Testis (tissue), 3 donors: Measurements from ENCODE around the gene RNF167. TPM values are rescaled to one million over a fixed set of nuclear protein-coding genes. Genes with fewer than 3 reads are reported as not detected.

ENCODE experiments used
- DNase-seq: peaks from one replicate; pipeline ENCODE4 v3.0.0-alpha.2; 2019
- H3K27ac ChIP-seq, 2 donors: fragments of 200-600 bp; sonication (generic); one replicate each; pipeline ENCODE4 v1.5.1; 2019
- H3K27me3 ChIP-seq: fragments of 200-600 bp; sonication (generic); one replicate; pipeline ENCODE4 v1.5.1; 2019
- H3K36me3 ChIP-seq: fragments of 200-600 bp; sonication (generic); one replicate; pipeline ENCODE4 v1.5.1; 2017; ENCODE audit warnings: low read depth; ENCODE audit errors: missing control alignments
- H3K4me1 ChIP-seq: fragments of 200-600 bp; sonication (generic); one replicate; pipeline ENCODE4 v1.5.1; 2019
- H3K4me3 ChIP-seq, 2 donors: fragments of 200-600 bp; sonication (generic); one replicate each; pipeline ENCODE4 v1.5.1; 2017 to 2019
- H3K9me3 ChIP-seq: fragments of 200-600 bp; sonication (generic); one replicate; pipeline ENCODE4 v1.5.1; 2017
- CTCF ChIP-seq, 3 experiments: fragments of 450-650 bp in 2 of 3; fragments of 200-600 bp in 1 of 3; sonication (generic) in 1 of 3; IDR thresholded peaks; one replicate each; pipeline ENCODE4 v1.5.1; 2016 to 2019; ENCODE audit warnings: antibody characterized with exemption in 3 of 3, mild to moderate bottlenecking in 2 of 3, moderate library complexity in 1 of 3
- POLR2A ChIP-seq: fragments of 450-650 bp; IDR thresholded peaks from one replicate; pipeline ENCODE4 v1.6.1; 2017; ENCODE audit warnings: antibody characterized with exemption, mild to moderate bottlenecking, moderate library complexity
- WGBS, 2 donors: methylation state at CpG; one replicate each; pipeline ENCODE4 v1.1.5; 2018; 5-methylcytosine and 5-hydroxymethylcytosine counted together
- intact Hi-C: fragments of 100-400 bp; cut with DNase I; formaldehyde crosslinking; loops from one replicate; pipeline ENCODE4 v1.15.1; 2023; ENCODE audit warnings: low total_unique reads
- polyA plus RNA-seq: library from polyadenylated mRNA; stranded (reverse); fragments of 350-450 nt; fragmentation: Illumina TruSeq; extraction: RNeasy Lipid Tissue Mini Kit (QIAGEN cat#74804); gene quantifications from one replicate; pipeline ENCODE4 v1.2.3, GENCODE V29; 2014; ENCODE audit warnings: low read depth, low replicate concordance; ENCODE audit not compliant: insufficient read depth
- total RNA-seq, 2 donors: library from RNA; depleted of rRNA; stranded (reverse); fragments of >200 nt; gene quantifications; one replicate each; pipeline ENCODE4 v1.2.3, GENCODE V29; 2016

Gene RNF167
- total and polyA plus RNA-seq, 3 donors from 2014 or later = 110 to 211 (median 111) TPM

GRCh38 chr17:4893721-4894560 lies 46.1 kb upstream of the RNF167 start:
- Histone ChIP-seq H3K27ac (no peak overlapping the region), H3K36me3 (no peaks in the 10 kb centered on the region), H3K4me3 (no peak overlapping the region), H3K27me3 (no peaks in the 10 kb centered on the region), H3K9me3 (no peaks in the 10 kb centered on the region), H3K4me1 (peaks cover 3% of the 10 kb centered on the region)
- 86 to 92% methylated on average over 24 to 31 of the region's 31 CpGs for WGBS, 2 donors
- DNase-seq = no peak
- intact Hi-C loops = loop anchor here (10.0 kb wide), 1 partner anchor 189 kb away; the partner anchor contains the start of gene PELP1
- TF ChIP-seq POLR2A (no peak), CTCF (IDR thresholded peaks at IDR 0.05) (no peak)

- 95% methylated on average over 13 of the region's 13 CpGs for WGBS, 2 donors
- DNase-seq = no peak
- H3K9me3 ChIP-seq = no peaks in the 10 kb centered on the region
- TF ChIP-seq CTCF (IDR thresholded peaks at IDR 0.05) (no peak), POLR2A (no peak)
- no peak overlapping the region for H3K27ac ChIP-seq
- peaks cover 3% of the 10 kb centered on the region for H3K4me1 ChIP-seq
- no peaks in the 10 kb centered on the region for H3K27me3 ChIP-seq
- intact Hi-C loops = loop anchor here (10.0 kb wide), 1 partner anchor 190 kb away; the partner anchor contains the start of gene PELP1
- no peak overlapping the region for H3K4me3 ChIP-seq
- H3K36me3 ChIP-seq = no peaks in the 10 kb centered on the region
These were observed 44.9 kb upstream of the RNF167 start for GRCh38 chr17:4895121-4895520.

- intact Hi-C loops = loop anchor here (10.0 kb wide), 1 partner anchor 191 kb away; the partner anchor contains the start of gene PELP1
- no peaks in the 10 kb centered on the region for H3K36me3 ChIP-seq
These were observed 44.3 kb upstream of the RNF167 start for GRCh38 chr17:4895657-4896331.

More at GRCh38 chr17:4895657-4896331, 44.3 kb upstream of the RNF167 start:
- Histone ChIP-seq H3K4me1 (peaks cover 3% of the 10 kb centered on the region), H3K27me3 (no peaks in the 10 kb centered on the region), H3K4me3 (no peak overlapping the region), H3K27ac (no peak overlapping the region), H3K9me3 (no peaks in the 10 kb centered on the region)
- no peak for TF ChIP-seq POLR2A
- TF ChIP-seq CTCF (IDR thresholded peaks at IDR 0.05) = no peak
- WGBS, 2 donors = 76 to 78% methylated on average over 24 to 27 of the region's 27 CpGs
- no peak for DNase-seq
